ENCODE data around the gene TLL2. TPM values are rescaled to one million over a fixed set of nuclear protein-coding genes. Genes with fewer than 3 reads are reported as not detected.

TLL2 gene
- total and polyA plus RNA-seq, 2 of the 4 experiments (the other 2 are of a cell fraction): under 0.01 to 0.05 TPM

DNA sequence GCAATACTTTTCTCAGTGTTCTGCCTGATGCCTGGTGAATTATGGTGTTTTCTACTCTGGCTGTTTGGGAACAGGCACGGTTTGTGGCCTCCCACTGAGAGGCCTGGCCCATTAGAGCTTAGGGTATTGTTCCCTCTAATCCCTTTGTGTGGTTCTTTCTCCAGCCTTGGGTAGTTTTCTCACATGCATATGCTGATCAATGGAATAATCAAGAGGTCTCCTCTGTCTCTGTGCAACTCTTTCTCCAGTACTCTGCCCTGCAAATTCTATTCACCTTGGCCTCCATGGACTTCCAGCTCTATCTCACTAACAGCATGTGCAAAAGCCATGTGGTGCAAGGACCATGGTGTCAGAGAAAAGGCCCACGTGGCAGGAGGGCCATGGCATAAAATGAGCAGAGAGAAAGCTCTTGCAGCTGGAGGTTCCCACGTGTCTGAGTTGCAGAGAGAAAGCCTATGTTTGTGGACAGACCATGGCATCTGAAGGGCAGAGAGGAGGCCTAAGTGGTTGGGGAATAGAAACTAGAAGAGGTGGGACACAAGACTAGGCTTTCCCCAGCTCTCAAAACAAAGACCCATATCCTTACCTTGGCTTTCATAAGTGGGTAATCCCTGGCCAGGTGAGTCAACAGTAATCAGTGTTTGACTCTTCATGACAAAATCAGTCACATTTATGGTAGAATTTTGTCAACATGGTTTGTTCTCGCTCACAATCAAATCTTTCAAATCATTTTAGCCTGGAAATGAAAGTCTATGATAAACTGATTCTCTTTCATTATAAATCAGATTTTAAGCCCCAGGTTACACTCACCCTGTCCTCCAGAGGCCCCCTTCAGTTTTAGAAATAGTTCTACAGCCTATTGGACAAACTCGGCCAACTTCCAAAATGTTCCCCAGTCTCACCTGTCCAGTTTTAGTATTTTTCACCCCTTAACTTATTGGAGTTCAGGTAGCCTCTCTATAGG is 172.2 kb downstream of the TLL2 start:
- Histone ChIP-seq H4K91ac (ENCODE audit: insufficient read depth, low read depth, low read length) (no peak overlapping the region), H4K5ac (ENCODE audit: low read depth, low read length) (no peak overlapping the region), H3K9me3 (ENCODE audit: control insufficient read depth, insufficient read depth, low read length) (no peaks in the 10 kb centered on the region), H4K20me1 (ENCODE audit: insufficient read depth, low read length) (no peaks in the 10 kb centered on the region), H3K4me1 (ENCODE audit: control insufficient read depth, insufficient read depth, low read length) (no peaks in the 10 kb centered on the region), H2AK9ac (replicated peaks; ENCODE audit: low read depth, low read length, poor library complexity) (no peak overlapping the region), H3K27me3 (ENCODE audit: control insufficient read depth, insufficient read depth, low read length) (no peaks in the 10 kb centered on the region; the same call in 1 of the 2 replicates), H3K36me3 (ENCODE audit: control insufficient read depth, insufficient read depth, low read length) (no peaks in the 10 kb centered on the region), H3K4me2 (ENCODE audit: low read depth, low read length) (no peak overlapping the region), H4K8ac (ENCODE audit: low read depth in 2 of 2, low read length in 2 of 2) (no peak overlapping the region), H2AK5ac (ENCODE audit: low read depth, low read length) (no peak overlapping the region), H3K14ac (replicated peaks; ENCODE audit: low read depth, low read length) (no peak overlapping the region), H3K4ac (ENCODE audit: low read depth, low read length) (no peak overlapping the region), H3K9me1 (ENCODE audit: insufficient read depth, low read length) (no peaks in the 10 kb centered on the region), H2BK120ac (ENCODE audit: low read depth, low read length) (no peak overlapping the region), H2BK15ac (ENCODE audit: low read depth, low read length) (no peak overlapping the region), H3K9ac (ENCODE audit: low read depth, low read length) (no peak overlapping the region), H2BK5ac (ENCODE audit: low read depth, low read length, poor library complexity, severe bottlenecking) (no peak overlapping the region), H3K18ac (ENCODE audit: low read depth, low read length) (no peak overlapping the region), H2BK20ac (ENCODE audit: low read depth, low read length) (no peak overlapping the region), H2AFZ (replicated peaks; ENCODE audit: low read length, poor library complexity) (no peak overlapping the region), H3K27ac (ENCODE audit: insufficient read depth, low read length) (no peak overlapping the region), H3K23ac (ENCODE audit: low read depth, low read length) (no peak overlapping the region), H3K4me3 (ENCODE audit: insufficient read depth, low read depth, low read length) (no peak overlapping the region), H3K56ac (ENCODE audit: extremely low read depth, insufficient read depth, low read length) (no peak overlapping the region), H3K79me1 (ENCODE audit: low read depth in 1 of 2, low read length in 2 of 2) (no peaks in the 10 kb centered on the region)
- no peak for TF ChIP-seq RFX5 (IDR thresholded peaks at IDR 0.05; ENCODE audit: low read depth, low read length)
- ATAC-seq (ENCODE audit: low read depth) (no peak), DNase-seq (no peak)
- POLR2A ChIA-PET (ENCODE audit: unreplicated experiment): no interaction called here
- WGBS, 2 experiments (ENCODE audit: extremely low coverage in 2 of 2, insufficient read length in 1 of 2): no CpG with 5 or more reads among the region's 5 CpGs
- CTCF ChIA-PET: no interaction called here
- in situ Hi-C loops (cut with MboI; ENCODE audit: low sequenced_read_pairs): no loop called here
- BruUV-seq (replicated peaks): no TSS peak
- intact Hi-C loops (cut with micrococcal nuclease): no loop called here
- dilution Hi-C loops (cut with HindIII; ENCODE audit: low sequenced_read_pairs, unreplicated experiment): no loop called here
